Measurements from ENCODE around the gene WNT7B.

DNA sequence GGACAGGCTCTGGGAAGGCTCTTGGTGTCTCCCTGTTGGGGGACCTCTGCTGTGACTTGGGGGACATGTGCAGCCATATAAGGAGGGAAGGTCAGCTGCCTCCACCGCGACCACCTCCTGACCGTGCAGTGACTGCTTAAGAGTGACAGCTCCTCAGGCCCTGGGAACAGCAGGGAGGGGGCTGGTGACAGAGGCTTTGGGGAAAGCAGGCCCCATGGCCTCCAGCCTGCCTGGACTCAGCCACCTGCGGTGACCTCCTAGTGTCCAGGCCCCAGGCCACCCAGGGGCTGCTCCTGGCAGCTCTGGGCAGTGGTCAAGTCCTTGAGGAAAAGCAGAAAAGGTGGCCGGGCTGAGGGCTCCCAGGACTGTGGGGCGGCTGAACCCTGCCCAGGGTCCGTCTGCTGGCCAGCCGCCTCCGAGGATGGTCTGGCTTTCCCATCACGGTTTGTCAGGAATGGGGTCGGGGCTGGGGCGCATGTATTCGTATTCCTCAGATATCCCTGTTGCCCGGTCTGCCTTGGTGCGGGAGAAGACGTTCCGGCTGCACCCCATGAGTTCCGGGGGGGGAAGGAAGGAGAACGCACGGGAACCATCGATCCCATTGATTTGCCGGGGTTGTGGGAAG is 96.8 kb downstream of the WNT7B start:
- no peak for TF ChIP-seq POLR2A (IDR thresholded peaks at IDR 0.05)
- TF ChIP-seq, protein P1, sequence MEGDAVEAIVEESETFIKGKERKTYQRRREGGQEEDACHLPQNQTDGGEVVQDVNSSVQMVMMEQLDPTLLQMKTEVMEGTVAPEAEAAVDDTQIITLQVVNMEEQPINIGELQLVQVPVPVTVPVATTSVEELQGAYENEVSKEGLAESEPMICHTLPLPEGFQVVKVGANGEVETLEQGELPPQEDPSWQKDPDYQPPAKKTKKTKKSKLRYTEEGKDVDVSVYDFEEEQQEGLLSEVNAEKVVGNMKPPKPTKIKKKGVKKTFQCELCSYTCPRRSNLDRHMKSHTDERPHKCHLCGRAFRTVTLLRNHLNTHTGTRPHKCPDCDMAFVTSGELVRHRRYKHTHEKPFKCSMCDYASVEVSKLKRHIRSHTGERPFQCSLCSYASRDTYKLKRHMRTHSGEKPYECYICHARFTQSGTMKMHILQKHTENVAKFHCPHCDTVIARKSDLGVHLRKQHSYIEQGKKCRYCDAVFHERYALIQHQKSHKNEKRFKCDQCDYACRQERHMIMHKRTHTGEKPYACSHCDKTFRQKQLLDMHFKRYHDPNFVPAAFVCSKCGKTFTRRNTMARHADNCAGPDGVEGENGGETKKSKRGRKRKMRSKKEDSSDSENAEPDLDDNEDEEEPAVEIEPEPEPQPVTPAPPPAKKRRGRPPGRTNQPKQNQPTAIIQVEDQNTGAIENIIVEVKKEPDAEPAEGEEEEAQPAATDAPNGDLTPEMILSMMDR (IDR thresholded peaks at IDR 0.05) = no peak
